K562 (cell line): ENCODE data around the gene ALK. TPM values are rescaled to one million over a fixed set of nuclear protein-coding genes. Genes with fewer than 3 reads are reported as not detected.

Experiments
- NRF1 ChIP-seq, 2 experiments: fragments of 450-650 bp; IDR thresholded peaks in 1 of 2; conservative IDR thresholded peaks in 1 of 2; 2 replicates each; pipeline ENCODE4 v1.6.1; 2014; ENCODE audit warnings: mild to moderate bottlenecking in 2 of 2
- TRIM25 ChIP-seq: fragments of 450-650 bp; IDR thresholded peaks from 2 replicates; pipeline ENCODE4 v1.7.0; 2016; ENCODE audit warnings: borderline replicate concordance
- ZNF124 ChIP-seq: sonication (generic); formaldehyde crosslinking; IDR thresholded peaks from 2 replicates; pipeline ENCODE4 v1.8.1; 2022; ENCODE audit warnings: missing genetic modification reagents
- ZNF140 ChIP-seq: fragments of 250-450 bp; sonication (Bioruptor Pico); IDR thresholded peaks from 2 replicates; pipeline ENCODE4 v1.8.0; 2021; ENCODE audit warnings: moderate library complexity, mild to moderate bottlenecking, inconsistent platforms
- ZNF75A ChIP-seq: fragments of 450-650 bp; formaldehyde crosslinking; IDR thresholded peaks from 2 replicates; pipeline ENCODE4 v1.4.0; 2020; ENCODE audit warnings: mild to moderate bottlenecking
- polyA plus RNA-seq, 8 experiments: library from polyadenylated mRNA; depleted of rRNA in 4 of 8; stranded (reverse) in 5 of 8; unstranded in 3 of 8; fragments of >200 nt; fragmentation: Nextera tagmentation in 2 of 8; fragmentation: Illumina TruSeq in 1 of 8; extraction: Ambion mirVana in 2 of 8; extraction: Trizol in 1 of 8; gene quantifications; 2 replicates each; pipeline versions ENCODE4 v1.2.1 to v1.2.3, GENCODE V29; 2011 to 2014; ENCODE audit warnings: inconsistent platforms in 1 of 8, missing spikeins in 1 of 8
- total RNA-seq, 7 experiments: library from RNA; depleted of rRNA in 6 of 7; stranded (reverse); fragments of >200 nt in 6 of 7; fragmentation: Illumina TruSeq in 2 of 7; extraction: Trizol in 2 of 7; gene quantifications; 2 replicates each; pipeline versions ENCODE4 v1.2.1 to v1.2.3, GENCODE V29; 2011 to 2021; ENCODE audit warnings: low replicate concordance in 1 of 7
- TF ChIP-seq, protein P1 (sequence below): fragments of 250-450 bp; sonication (Bioruptor Pico); IDR thresholded peaks from 2 replicates; pipeline ENCODE4 v1.4.0; 2020; ENCODE audit warnings: mild to moderate bottlenecking, moderate library complexity
- TF ChIP-seq, protein P2 (sequence below), 2 experiments: fragments of 450-650 bp in 1 of 2; sonication (generic) in 1 of 2; formaldehyde crosslinking in 1 of 2; IDR thresholded peaks; 2 replicates each; pipeline versions ENCODE4 v1.7.1 to v1.9.0; 2016 to 2022; ENCODE audit warnings: inconsistent platforms in 1 of 2, mild to moderate bottlenecking in 1 of 2, missing genetic modification reagents in 1 of 2

Gene ALK
- total and polyA plus RNA-seq, 9 of the 15 experiments (the other 6 are each of a cell fraction or from before 2014, with no cell fraction given) = not detected

- TF ChIP-seq NRF1 (conservative IDR thresholded peaks at IDR 0.05 in 1 of 2, IDR thresholded peaks at IDR 0.05 in 1 of 2) (no peak), ZNF140 (CRISPR knock-in tag) (no peak), ZNF124 (CRISPR knock-in tag) (no peak), TRIM25 (no peak), ZNF75A (CRISPR knock-in tag) (no peak)
- TF ChIP-seq, protein P1, sequence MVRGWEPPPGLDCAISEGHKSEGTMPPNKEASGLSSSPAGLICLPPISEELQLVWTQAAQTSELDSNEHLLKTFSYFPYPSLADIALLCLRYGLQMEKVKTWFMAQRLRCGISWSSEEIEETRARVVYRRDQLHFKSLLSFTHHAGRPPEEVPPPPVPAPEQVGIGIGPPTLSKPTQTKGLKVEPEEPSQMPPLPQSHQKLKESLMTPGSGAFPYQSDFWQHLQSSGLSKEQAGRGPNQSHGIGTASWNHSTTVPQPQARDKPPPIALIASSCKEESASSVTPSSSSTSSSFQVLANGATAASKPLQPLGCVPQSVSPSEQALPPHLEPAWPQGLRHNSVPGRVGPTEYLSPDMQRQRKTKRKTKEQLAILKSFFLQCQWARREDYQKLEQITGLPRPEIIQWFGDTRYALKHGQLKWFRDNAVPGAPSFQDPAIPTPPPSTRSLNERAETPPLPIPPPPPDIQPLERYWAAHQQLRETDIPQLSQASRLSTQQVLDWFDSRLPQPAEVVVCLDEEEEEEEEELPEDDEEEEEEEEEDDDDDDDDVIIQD (CRISPR knock-in tag) = no peak
- TF ChIP-seq, protein P2, sequence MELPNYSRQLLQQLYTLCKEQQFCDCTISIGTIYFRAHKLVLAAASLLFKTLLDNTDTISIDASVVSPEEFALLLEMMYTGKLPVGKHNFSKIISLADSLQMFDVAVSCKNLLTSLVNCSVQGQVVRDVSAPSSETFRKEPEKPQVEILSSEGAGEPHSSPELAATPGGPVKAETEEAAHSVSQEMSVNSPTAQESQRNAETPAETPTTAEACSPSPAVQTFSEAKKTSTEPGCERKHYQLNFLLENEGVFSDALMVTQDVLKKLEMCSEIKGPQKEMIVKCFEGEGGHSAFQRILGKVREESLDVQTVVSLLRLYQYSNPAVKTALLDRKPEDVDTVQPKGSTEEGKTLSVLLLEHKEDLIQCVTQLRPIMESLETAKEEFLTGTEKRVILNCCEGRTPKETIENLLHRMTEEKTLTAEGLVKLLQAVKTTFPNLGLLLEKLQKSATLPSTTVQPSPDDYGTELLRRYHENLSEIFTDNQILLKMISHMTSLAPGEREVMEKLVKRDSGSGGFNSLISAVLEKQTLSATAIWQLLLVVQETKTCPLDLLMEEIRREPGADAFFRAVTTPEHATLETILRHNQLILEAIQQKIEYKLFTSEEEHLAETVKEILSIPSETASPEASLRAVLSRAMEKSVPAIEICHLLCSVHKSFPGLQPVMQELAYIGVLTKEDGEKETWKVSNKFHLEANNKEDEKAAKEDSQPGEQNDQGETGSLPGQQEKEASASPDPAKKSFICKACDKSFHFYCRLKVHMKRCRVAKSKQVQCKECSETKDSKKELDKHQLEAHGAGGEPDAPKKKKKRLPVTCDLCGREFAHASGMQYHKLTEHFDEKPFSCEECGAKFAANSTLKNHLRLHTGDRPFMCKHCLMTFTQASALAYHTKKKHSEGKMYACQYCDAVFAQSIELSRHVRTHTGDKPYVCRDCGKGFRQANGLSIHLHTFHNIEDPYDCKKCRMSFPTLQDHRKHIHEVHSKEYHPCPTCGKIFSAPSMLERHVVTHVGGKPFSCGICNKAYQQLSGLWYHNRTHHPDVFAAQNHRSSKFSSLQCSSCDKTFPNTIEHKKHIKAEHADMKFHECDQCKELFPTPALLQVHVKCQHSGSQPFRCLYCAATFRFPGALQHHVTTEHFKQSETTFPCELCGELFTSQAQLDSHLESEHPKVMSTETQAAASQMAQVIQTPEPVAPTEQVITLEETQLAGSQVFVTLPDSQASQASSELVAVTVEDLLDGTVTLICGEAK (IDR thresholded peaks at IDR 0.05) = no peak
- TF ChIP-seq, protein P2 (CRISPR knock-in tag; IDR thresholded peaks at IDR 0.05) = no peak
These were observed 392.4 kb downstream of the ALK start (continued) for GRCh38 chr2:29528891-29529520.
